H1 (cell line): ENCODE results near the gene SLC26A8. TPM values are rescaled to one million over a fixed set of nuclear protein-coding genes. Genes with fewer than 3 reads are reported as not detected.

Source experiments
- CTCF ChIA-PET: fragments of 300-600 bp; sonication (Branson Sonifier 250); formaldehyde crosslinking; loops from one replicate; lab custom pipeline; 2021; ENCODE audit not compliant: partially characterized antibody; lab: Charles Lee
- POLR2A ChIA-PET: fragments of 300-600 bp; sonication (Branson Sonifier 250); formaldehyde crosslinking; loops from one replicate; lab custom pipeline; 2021; ENCODE audit warnings: inconsistent platforms; ENCODE audit not compliant: partially characterized antibody; lab: Charles Lee
- DNase-seq, 2 experiments: peaks; one replicate each; pipeline versions ENCODE4 v3.0.0 to v3.0.0-alpha.2; 2010 to 2022; ENCODE audit warnings: low spot score in 2 of 2, low read depth in 1 of 2, mixed read lengths in 1 of 2
- FAIRE-seq: peaks from 2 replicates; lab custom pipeline; 2011; peaks lifted over from hg19 to GRCh38; lab: Jason Lieb, UNC
- H2AFZ ChIP-seq: 2 replicates; pipeline ENCODE4 v1.8.1; 2012; ENCODE audit warnings: low read length, inconsistent platforms
- H2AK5ac ChIP-seq: 2 replicates; pipeline ENCODE4 v1.6.1; 2013; ENCODE audit warnings: low read depth, low read length
- H2BK120ac ChIP-seq: replicated peaks from 2 replicates; pipeline ENCODE3; 2013; ENCODE audit warnings: low read depth, low read length, inconsistent platforms
- H2BK12ac ChIP-seq: 2 replicates; pipeline ENCODE4 v1.6.1; 2013; ENCODE audit warnings: low read depth, low read length
- H2BK15ac ChIP-seq: 2 replicates; pipeline ENCODE4 v1.6.1; 2013; ENCODE audit warnings: low read length
- H2BK20ac ChIP-seq: 2 replicates; pipeline ENCODE4 v1.6.1; 2013; ENCODE audit warnings: low read length
- H2BK5ac ChIP-seq: 2 replicates; pipeline ENCODE4 v1.6.1; 2013; ENCODE audit warnings: low read depth, low read length
- H3K14ac ChIP-seq: 2 replicates; pipeline ENCODE4 v1.6.1; 2013; ENCODE audit warnings: inconsistent platforms; ENCODE audit not compliant: insufficient read length
- H3K18ac ChIP-seq: 2 replicates; pipeline ENCODE4 v1.6.1; 2013; ENCODE audit warnings: low read length; ENCODE audit errors: extremely low read depth
- H3K23ac ChIP-seq: 2 replicates; pipeline ENCODE4 v1.6.1; 2013; ENCODE audit warnings: inconsistent platforms; ENCODE audit not compliant: insufficient read length
- H3K23me2 ChIP-seq: 2 replicates; pipeline ENCODE4 v1.6.1; 2013; ENCODE audit warnings: low read depth, low read length
- H3K27ac ChIP-seq: 2 replicates; pipeline ENCODE4 v1.6.1; 2011; ENCODE audit warnings: low read depth, low read length, inconsistent platforms
- H3K27me3 ChIP-seq, 4 experiments: replicated peaks in 1 of 4; 1 replicate in 1 of 4; 2 replicates in 3 of 4; pipeline versions ENCODE4 v1.6.1 to v1.8.1; 2011 to 2013; ENCODE audit warnings: low read length in 3 of 4, mild to moderate bottlenecking in 3 of 4, inconsistent platforms in 2 of 4, mixed read lengths in 2 of 4, moderate library complexity in 1 of 4; ENCODE audit not compliant: control insufficient read depth in 3 of 4, insufficient read depth in 3 of 4; ENCODE audit errors: extremely low read depth in 1 of 4
- H3K36me3 ChIP-seq, 4 experiments: 2 replicates each; pipeline versions ENCODE4 v1.6.1 to v1.8.1; 2011 to 2013; ENCODE audit warnings: mild to moderate bottlenecking in 4 of 4, low read length in 3 of 4, moderate library complexity in 2 of 4, control low read depth in 1 of 4, inconsistent platforms in 1 of 4; ENCODE audit not compliant: insufficient read depth in 4 of 4, control insufficient read depth in 2 of 4
- H3K4ac ChIP-seq: replicated peaks from 2 replicates; pipeline ENCODE3; 2013; ENCODE audit warnings: low read length, low read depth, mixed read lengths, inconsistent platforms; ENCODE audit not compliant: insufficient read length
- H3K4me1 ChIP-seq, 4 experiments: replicated peaks in 1 of 4; 1 replicate in 1 of 4; 2 replicates in 3 of 4; pipeline versions ENCODE4 v1.6.1 to v1.8.1; 2011 to 2013; ENCODE audit warnings: low read length in 3 of 4, inconsistent platforms in 2 of 4, mixed read lengths in 1 of 4; ENCODE audit not compliant: insufficient read depth in 4 of 4, control insufficient read depth in 3 of 4
- H3K4me2 ChIP-seq, 2 experiments: 2 replicates each; pipeline versions ENCODE4 v1.6.1 to v1.8.1; 2011 to 2013; ENCODE audit warnings: low read depth in 2 of 2, low read length in 2 of 2, control low read depth in 1 of 2, inconsistent platforms in 1 of 2, mild to moderate bottlenecking in 1 of 2; ENCODE audit not compliant: insufficient read depth in 1 of 2
- H3K4me3 ChIP-seq, 4 experiments: fragments of 200-600, 300-600 bp in 1 of 4; sonication (generic), shearing (Covaris generic), sonication (Bioruptor Twin) in 1 of 4; 2 replicates each; pipeline versions ENCODE4 v1.5.1 to v1.8.1; 2011 to 2016; ENCODE audit warnings: low read length in 4 of 4, low read depth in 3 of 4, control low read depth in 2 of 4, inconsistent platforms in 2 of 4, mild to moderate bottlenecking in 2 of 4, mixed read lengths in 1 of 4, moderate library complexity in 1 of 4; ENCODE audit not compliant: insufficient read depth in 2 of 4; ENCODE audit errors: extremely low read depth in 1 of 4
- H3K56ac ChIP-seq: replicated peaks from 2 replicates; pipeline ENCODE3; 2013; ENCODE audit warnings: low read depth, mild to moderate bottlenecking, mixed read lengths, low read length, inconsistent platforms; ENCODE audit not compliant: insufficient read length
- H3K79me1 ChIP-seq: 2 replicates; pipeline ENCODE4 v1.6.1; 2013; ENCODE audit warnings: low read depth, low read length, control low read depth
- H3K79me2 ChIP-seq, 2 experiments: 2 replicates each; pipeline versions ENCODE4 v1.6.1 to v1.8.1; 2012 to 2013; ENCODE audit warnings: low read length in 2 of 2, mild to moderate bottlenecking in 2 of 2, inconsistent platforms in 1 of 2; ENCODE audit not compliant: insufficient read depth in 2 of 2, control insufficient read depth in 1 of 2
- H3K9ac ChIP-seq, 4 experiments: replicated peaks in 1 of 4; 1 replicate in 1 of 4; 2 replicates in 3 of 4; pipeline versions ENCODE4 v1.6.1 to v1.8.1; 2011 to 2013; ENCODE audit warnings: low read depth in 3 of 4, low read length in 3 of 4, control low read depth in 2 of 4, mild to moderate bottlenecking in 2 of 4, moderate library complexity in 2 of 4, inconsistent platforms in 1 of 4; ENCODE audit errors: extremely low read depth in 1 of 4
- H3K9me3 ChIP-seq, 2 experiments: 2 replicates each; pipeline versions ENCODE4 v1.6.1 to v1.8.1; 2012 to 2013; ENCODE audit warnings: mild to moderate bottlenecking in 2 of 2, moderate library complexity in 2 of 2, control low read depth in 1 of 2, inconsistent platforms in 1 of 2, low read depth in 1 of 2, low read length in 1 of 2, mixed read lengths in 1 of 2; ENCODE audit not compliant: insufficient read depth in 2 of 2
- H4K20me1 ChIP-seq, 2 experiments: replicated peaks in 1 of 2; 2 replicates each; pipeline versions ENCODE3 to v1.8.1; 2011 to 2013; ENCODE audit warnings: inconsistent platforms in 2 of 2, low read length in 2 of 2, mild to moderate bottlenecking in 1 of 2; ENCODE audit not compliant: insufficient read depth in 2 of 2, control insufficient read depth in 1 of 2
- H4K5ac ChIP-seq: 2 replicates; pipeline ENCODE4 v1.6.1; 2013; ENCODE audit warnings: low read length, low read depth, mixed read lengths, inconsistent platforms; ENCODE audit not compliant: insufficient read length
- H4K8ac ChIP-seq: 2 replicates; pipeline ENCODE4 v1.8.0; 2013; ENCODE audit warnings: mild to moderate bottlenecking, moderate library complexity, low read length, inconsistent platforms; ENCODE audit not compliant: insufficient read depth; ENCODE audit errors: extremely low read depth
- H4K91ac ChIP-seq: replicated peaks from 2 replicates; pipeline ENCODE3; 2013; ENCODE audit warnings: low read length, mixed read lengths, inconsistent platforms; ENCODE audit not compliant: insufficient read length
- NANOG ChIP-seq: IDR thresholded peaks from 2 replicates; pipeline ENCODE4 v1.6.1; 2011; ENCODE audit warnings: low read length, low read depth, mild to moderate bottlenecking, inconsistent platforms; ENCODE audit not compliant: insufficient read depth, poor library complexity, severe bottlenecking
- WGBS, 2 experiments: shearing (Covaris generic) in 1 of 2; methylation state at CpG; one replicate each; pipeline versions ENCODE4 v1.1.6 to v1.1.7; 2013 to 2015; ENCODE audit warnings: low lambda C conversion rate in 2 of 2, mixed read lengths in 2 of 2, inconsistent platforms in 1 of 2, low coverage in 1 of 2, missing lambda C conversion rate in 1 of 2; ENCODE audit not compliant: insufficient replicate concordance in 2 of 2, insufficient coverage in 1 of 2, insufficient read length in 1 of 2; ENCODE audit errors: extremely low coverage in 1 of 2, missing lambda C conversion rate in 1 of 2; 5-methylcytosine and 5-hydroxymethylcytosine counted together
- polyA plus RNA-seq, 7 experiments: library from polyadenylated mRNA; depleted of rRNA in 3 of 7; stranded (reverse) in 5 of 7; unstranded in 2 of 7; fragments of >200 nt in 5 of 7; fragments of 200-250 nt in 2 of 7; gene quantifications; 1 replicate in 5 of 7; 2 replicates in 1 of 7; 4 replicates in 1 of 7; pipeline versions ENCODE4 v1.2.1 to v1.2.3, GENCODE V29; 2011 to 2013; ENCODE audit warnings: missing spikeins in 2 of 7, mixed read lengths in 2 of 7
- total RNA-seq: library from RNA; stranded (reverse); fragmentation: NEBNext Ultra II Directional; extraction: Animal tissue kit (Norgen Biotek cat#: 25700); gene quantifications from 2 replicates; pipeline ENCODE4 v1.2.1, GENCODE V29; 2021

SLC26A8 gene
- total and polyA plus RNA-seq, 2 of the 8 experiments (the other 6 are each of a cell fraction or from before 2014, with no cell fraction given), result 0.56 to 0.57 TPM

- no peak overlapping the region for H2BK20ac ChIP-seq
- no peak overlapping the region for H3K14ac ChIP-seq
- FAIRE-seq, result no peak
- H2BK120ac ChIP-seq, result no peak overlapping the region
- no peak overlapping the region for H2BK15ac ChIP-seq
- no peak overlapping the region for H3K4ac ChIP-seq
- H4K5ac ChIP-seq, result no peak overlapping the region
- DNase-seq, result no peak
- no peak overlapping the region for H3K9ac ChIP-seq
- H2BK12ac ChIP-seq, result no peak overlapping the region
- H3K56ac ChIP-seq, result no peak overlapping the region
- H3K23ac ChIP-seq, result no peak overlapping the region
- no peaks in the 10 kb centered on the region for H4K20me1 ChIP-seq
- no peak overlapping the region for H3K18ac ChIP-seq
- H3K27me3 ChIP-seq, result no peaks in the 10 kb centered on the region
- H3K27ac ChIP-seq, result no peak overlapping the region
- no peaks in the 10 kb centered on the region for H3K23me2 ChIP-seq
- H2BK5ac ChIP-seq, result no peak overlapping the region
- H2AK5ac ChIP-seq, result no peak overlapping the region
- ChIA-PET POLR2A (no interaction called here), CTCF (no interaction called here)
- H3K36me3 ChIP-seq, result no peaks in the 10 kb centered on the region
- H3K4me3 ChIP-seq, result no peak overlapping the region
- no peak overlapping the region for H4K91ac ChIP-seq
- WGBS, 2 experiments, result 87% methylated on average over 4 of the region's 4 CpGs; no CpG with 5 or more reads in 1 of the 2 experiments
- no peak overlapping the region for H2AFZ ChIP-seq
- H4K8ac ChIP-seq, result no peak overlapping the region
- H3K4me1 ChIP-seq, result no peaks in the 10 kb centered on the region
- no peaks in the 10 kb centered on the region for H3K79me2 ChIP-seq
- no peak overlapping the region for H3K4me2 ChIP-seq
- H3K79me1 ChIP-seq, result no peaks in the 10 kb centered on the region
- no peaks in the 10 kb centered on the region for H3K9me3 ChIP-seq
- no peak for TF ChIP-seq NANOG
These were observed 47.1 kb downstream of the SLC26A8 start for GRCh38 chr6:35977308-35977707.
